SIG-M5 (cell line): ENCODE results near the gene EEFSEC.

Experiments
- DNase-seq: peaks from one replicate; lab custom pipeline; 2025; lab: John Stamatoyannopoulos, UW

EEFSEC gene

GRCh38 chr3:128187495-128187894, 34.2 kb downstream of the EEFSEC start:
- DNase-seq: no peak

- DNase-seq: no peak
Observed at GRCh38 chr3:128188326-128188725, 35.0 kb downstream of the EEFSEC start.

GRCh38 chr3:128188956-128189355, 35.7 kb downstream of the EEFSEC start:
- no peak for DNase-seq

GRCh38 chr3:128190501-128190900, 37.2 kb downstream of the EEFSEC start:
- DNase-seq: no peak

GRCh38 chr3:128192131-128192530, 38.9 kb downstream of the EEFSEC start:
- DNase-seq: no peak

- no peak for DNase-seq
Observed at GRCh38 chr3:128193168-128193567, 39.9 kb downstream of the EEFSEC start.

- DNase-seq: no peak
Observed at GRCh38 chr3:128194843-128195242, 41.6 kb downstream of the EEFSEC start.

GRCh38 chr3:128195369-128195768, 42.1 kb downstream of the EEFSEC start:
- DNase-seq: no peak

- DNase-seq: no peak
Observed at GRCh38 chr3:128195802-128196201, 42.5 kb downstream of the EEFSEC start.

GRCh38 chr3:128196647-128197046, 43.4 kb downstream of the EEFSEC start:
- no peak for DNase-seq

- no peak for DNase-seq
Observed at GRCh38 chr3:128197855-128198254, 44.6 kb downstream of the EEFSEC start.

- no peak for DNase-seq
Observed at GRCh38 chr3:128198313-128198712, 45.0 kb downstream of the EEFSEC start.

GRCh38 chr3:128199110-128199509, 45.8 kb downstream of the EEFSEC start:
- DNase-seq: no peak

GRCh38 chr3:128201158-128201755, 48.0 kb downstream of the EEFSEC start:
- DNase-seq: no peak

GRCh38 chr3:128203169-128203568, 49.9 kb downstream of the EEFSEC start:
- DNase-seq: no peak

- DNase-seq: no peak
Observed at GRCh38 chr3:128205558-128206145, 52.4 kb downstream of the EEFSEC start.

- no peak for DNase-seq
Observed at GRCh38 chr3:128207951-128208350, 54.7 kb downstream of the EEFSEC start.

GRCh38 chr3:128210711-128211110, 57.4 kb downstream of the EEFSEC start:
- no peak for DNase-seq

- no peak for DNase-seq
Observed at GRCh38 chr3:128214056-128214455, 60.8 kb downstream of the EEFSEC start.

- no peak for DNase-seq
Observed at GRCh38 chr3:128215290-128215689, 62.0 kb downstream of the EEFSEC start.

- no peak for DNase-seq
Observed at GRCh38 chr3:128215800-128216495, 62.7 kb downstream of the EEFSEC start.

- DNase-seq: no peak
Observed at GRCh38 chr3:128217702-128218547, 64.6 kb downstream of the EEFSEC start.
